Mammary epithelial cell (primary cell): ENCODE results near the gene CH25H.

Experiments
- CTCF ChIP-seq, 2 donors: IDR thresholded peaks in 1 of 2; conservative IDR thresholded peaks in 1 of 2; 2 replicates each; pipeline ENCODE4 v1.5.1; 2011 to 2012; ENCODE audit warnings: inconsistent platforms in 2 of 2, low read length in 2 of 2, mild to moderate bottlenecking in 2 of 2, control low read depth in 1 of 2, low read depth in 1 of 2; ENCODE audit not compliant: insufficient read depth in 1 of 2; ENCODE audit errors: extremely low read depth in 1 of 2
- EZH2 ChIP-seq: IDR thresholded peaks from 2 replicates; pipeline ENCODE4 v1.6.1; 2012; ENCODE audit warnings: low read length, inconsistent platforms, borderline replicate concordance

GRCh38 chr10:89204621-89205185 lies 2.4 kb downstream of the CH25H start:
- TF ChIP-seq CTCF (conservative IDR thresholded peaks at IDR 0.05 in 1 of 2, IDR thresholded peaks at IDR 0.05 in 1 of 2; ENCODE audit: extremely low read depth in 1 of 2, insufficient read depth in 1 of 2, low read depth in 1 of 2, low read length in 2 of 2) = no peak
- no peak for TF ChIP-seq EZH2
